ENCODE measurements around the gene MNDA.
"Not testable (repeated sequence)": the region's sequence is repeated elsewhere in the genome, so short reads cannot be mapped to it uniquely, and the experiment has no call there.

MNDA gene

DNA sequence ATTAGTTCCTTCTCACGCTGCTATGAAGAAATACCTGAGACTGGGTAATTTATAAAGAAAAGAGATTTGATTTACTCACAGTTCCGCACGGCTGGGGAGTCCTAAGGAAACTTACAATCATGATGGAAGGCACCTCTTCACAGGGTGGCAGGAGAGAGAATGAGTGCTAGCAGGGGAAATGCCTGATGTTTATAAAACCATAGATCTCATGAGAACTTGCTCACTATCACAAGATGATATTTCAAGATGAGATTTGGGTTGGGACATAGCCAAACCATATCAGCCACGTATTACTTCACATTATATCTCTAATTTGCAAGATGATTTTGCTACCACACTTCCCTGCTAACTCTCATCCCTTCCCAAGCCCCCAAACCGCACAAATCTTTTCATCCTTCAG is 9.1 kb downstream of the MNDA start:
- Histone ChIP-seq H2BK15ac (ENCODE audit: low read length) (no peak overlapping the region), H3K23ac (ENCODE audit: low read depth, low read length, poor library complexity) (no peak overlapping the region)

DNA sequence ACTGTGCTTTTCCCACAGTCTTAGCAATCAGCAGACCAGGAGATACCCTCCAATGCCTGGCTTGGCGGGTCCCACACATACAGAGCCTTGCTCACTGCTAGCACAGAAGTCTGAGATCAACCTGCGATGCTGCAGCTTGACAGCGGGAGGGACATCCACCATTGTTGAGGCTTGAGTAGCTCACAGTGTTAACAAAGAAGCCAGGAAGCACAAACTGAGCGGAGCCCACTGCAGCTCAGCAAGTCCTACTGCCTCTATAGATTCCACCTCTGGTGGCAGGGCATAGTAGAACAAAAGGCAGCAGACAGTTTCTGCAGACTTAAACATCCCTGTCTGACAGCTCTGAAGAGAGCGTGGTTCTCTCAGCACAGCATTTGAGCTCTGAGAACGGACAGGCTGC is 33.4 kb downstream of the MNDA start:
- H2BK120ac ChIP-seq (ENCODE audit: low read depth, low read length), result no peak overlapping the region
- no peaks in the 10 kb centered on the region for H3K27me3 ChIP-seq (ENCODE audit: control insufficient read depth in 3 of 3, insufficient read depth in 3 of 3, low read depth in 1 of 3, low read length in 3 of 3)
- H3K4ac ChIP-seq (ENCODE audit: low read length), result no peak overlapping the region
- H3K23ac ChIP-seq (ENCODE audit: low read depth, low read length, poor library complexity), result no peak overlapping the region
- no peak overlapping the region for H2BK15ac ChIP-seq (ENCODE audit: low read length)
- H2AFZ ChIP-seq (ENCODE audit: low read length), result peak overlapping the region; percentile 36
- H4K91ac ChIP-seq (ENCODE audit: low read depth, low read length, poor library complexity), result no peak overlapping the region
- no peak overlapping the region for H2BK5ac ChIP-seq (ENCODE audit: low read length)
- H3K4me2 ChIP-seq (ENCODE audit: insufficient read depth, low read length, poor library complexity, severe bottlenecking), result no peak overlapping the region
- no peak overlapping the region for H4K8ac ChIP-seq (ENCODE audit: low read depth, low read length)
- peaks cover 0 to 4% of the 10 kb centered on the region in 2 donors for H3K4me1 ChIP-seq (ENCODE audit: control insufficient read depth in 2 of 2, insufficient read depth in 1 of 2, low read depth in 1 of 2, low read length in 2 of 2)
- no peak overlapping the region for H2AK5ac ChIP-seq (ENCODE audit: low read depth, low read length)
- H3K14ac ChIP-seq (ENCODE audit: low read length), result no peak overlapping the region
- no peaks in the 10 kb centered on the region for H3K9me3 ChIP-seq (replicated peaks in 1 of 2; ENCODE audit: control insufficient read depth in 2 of 2, insufficient read depth in 1 of 2, low read depth in 1 of 2, low read length in 2 of 2)
- no peak overlapping the region for H3K9ac ChIP-seq (ENCODE audit: low read depth, low read length, poor library complexity)
- no peak overlapping the region for H3K27ac ChIP-seq (replicated peaks; ENCODE audit: low read length)
- H2BK12ac ChIP-seq (ENCODE audit: low read length), result no peak overlapping the region
- peak; percentile 41 for DNase-seq (ENCODE audit: low spot score)
- no peaks in the 10 kb centered on the region for H3K36me3 ChIP-seq (replicated peaks in 1 of 2; ENCODE audit: control insufficient read depth in 2 of 2, insufficient read depth in 2 of 2, low read length in 2 of 2)
- no peak overlapping the region for H3K4me3 ChIP-seq (ENCODE audit: low read length in 2 of 2)
- no peak overlapping the region for H3K18ac ChIP-seq (ENCODE audit: low read length)
- no peaks in the 10 kb centered on the region for H3K79me1 ChIP-seq (ENCODE audit: low read depth, low read length)
- no CpG with 5 or more reads among the region's 6 CpGs for WGBS, 2 donors (ENCODE audit: extremely low coverage in 2 of 2, insufficient read length in 2 of 2, insufficient replicate concordance in 1 of 2)

More for the DNA sequence above, 9.1 kb downstream of the MNDA start:
- Histone ChIP-seq H2BK12ac (ENCODE audit: low read length) (no peak overlapping the region), H3K4ac (ENCODE audit: low read length) (no peak overlapping the region), H3K36me3 (replicated peaks in 1 of 2; ENCODE audit: control insufficient read depth in 2 of 2, insufficient read depth in 2 of 2, low read length in 2 of 2) (no peaks in the 10 kb centered on the region), H3K4me1 (ENCODE audit: control insufficient read depth in 2 of 2, insufficient read depth in 1 of 2, low read depth in 1 of 2, low read length in 2 of 2) (no peaks in the 10 kb centered on the region), H2BK120ac (ENCODE audit: low read depth, low read length) (no peak overlapping the region), H4K8ac (ENCODE audit: low read depth, low read length) (no peak overlapping the region), H3K4me3 (ENCODE audit: low read length in 2 of 2) (no peak overlapping the region), H3K14ac (ENCODE audit: low read length) (no peak overlapping the region), H2AFZ (ENCODE audit: low read length) (no peak overlapping the region), H3K18ac (ENCODE audit: low read length) (no peak overlapping the region), H4K91ac (ENCODE audit: low read depth, low read length, poor library complexity) (no peak overlapping the region), H2AK5ac (ENCODE audit: low read depth, low read length) (no peak overlapping the region), H2BK5ac (ENCODE audit: low read length) (no peak overlapping the region), H3K27me3 (ENCODE audit: control insufficient read depth in 3 of 3, insufficient read depth in 3 of 3, low read depth in 1 of 3, low read length in 3 of 3) (no peaks in the 10 kb centered on the region), H3K27ac (replicated peaks; ENCODE audit: low read length) (no peak overlapping the region), H3K79me1 (ENCODE audit: low read depth, low read length) (no peaks in the 10 kb centered on the region), H3K9ac (ENCODE audit: low read depth, low read length, poor library complexity) (no peak overlapping the region), H3K9me3 (replicated peaks in 1 of 2; ENCODE audit: control insufficient read depth in 2 of 2, insufficient read depth in 1 of 2, low read depth in 1 of 2, low read length in 2 of 2) (peaks cover 0 to 4% of the 10 kb centered on the region in 2 donors), H3K4me2 (ENCODE audit: insufficient read depth, low read length, poor library complexity, severe bottlenecking) (no peak overlapping the region)
- DNase-seq (ENCODE audit: low spot score), result no peak
- no CpG with 5 or more reads among the region's 5 CpGs for WGBS, 2 donors (ENCODE audit: extremely low coverage in 2 of 2, insufficient read length in 2 of 2, insufficient replicate concordance in 1 of 2)

DNA sequence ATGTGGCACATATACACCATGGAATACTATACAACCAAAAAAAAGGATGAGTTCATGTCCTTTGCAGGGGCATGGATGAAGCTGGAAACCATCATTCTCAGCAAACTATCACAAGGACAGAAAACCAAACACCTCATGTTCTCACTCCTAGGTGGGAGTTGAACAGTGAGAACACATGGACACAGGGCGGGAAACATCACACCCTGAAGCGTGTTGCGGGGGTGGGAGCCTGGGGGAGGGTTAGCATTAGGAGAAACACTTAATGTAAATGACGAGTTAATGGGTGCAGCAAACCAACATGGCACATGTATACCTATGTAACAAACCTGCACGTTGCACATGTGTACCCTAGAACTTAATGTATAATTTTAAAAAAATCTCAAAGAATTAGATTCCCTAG is 39.3 kb downstream of the MNDA start:
- H2BK12ac ChIP-seq (ENCODE audit: low read length); H3K4me1 ChIP-seq (ENCODE audit: control insufficient read depth in 2 of 2, insufficient read depth in 1 of 2, low read depth in 1 of 2, low read length in 2 of 2); H2BK5ac ChIP-seq (ENCODE audit: low read length); H2BK120ac ChIP-seq (ENCODE audit: low read depth, low read length); H3K4me2 ChIP-seq (ENCODE audit: insufficient read depth, low read length, poor library complexity, severe bottlenecking); H3K14ac ChIP-seq (ENCODE audit: low read length); H4K91ac ChIP-seq (ENCODE audit: low read depth, low read length, poor library complexity); H3K79me1 ChIP-seq (ENCODE audit: low read depth, low read length); H3K23ac ChIP-seq (ENCODE audit: low read depth, low read length, poor library complexity); H2BK15ac ChIP-seq (ENCODE audit: low read length); H3K27me3 ChIP-seq (ENCODE audit: control insufficient read depth in 3 of 3, insufficient read depth in 3 of 3, low read depth in 1 of 3, low read length in 3 of 3); H2AFZ ChIP-seq (ENCODE audit: low read length); DNase-seq (ENCODE audit: low spot score); H2AK5ac ChIP-seq (ENCODE audit: low read depth, low read length); H3K9ac ChIP-seq (ENCODE audit: low read depth, low read length, poor library complexity); H3K9me3 ChIP-seq (replicated peaks in 1 of 2; ENCODE audit: control insufficient read depth in 2 of 2, insufficient read depth in 1 of 2, low read depth in 1 of 2, low read length in 2 of 2); H3K18ac ChIP-seq (ENCODE audit: low read length); H3K27ac ChIP-seq (replicated peaks; ENCODE audit: low read length); H3K4me3 ChIP-seq (ENCODE audit: low read length in 2 of 2); H3K4ac ChIP-seq (ENCODE audit: low read length); H4K8ac ChIP-seq (ENCODE audit: low read depth, low read length); H3K36me3 ChIP-seq (replicated peaks in 1 of 2; ENCODE audit: control insufficient read depth in 2 of 2, insufficient read depth in 2 of 2, low read length in 2 of 2): not testable (repeated sequence)
- WGBS, 2 donors (ENCODE audit: extremely low coverage in 2 of 2, insufficient read length in 2 of 2, insufficient replicate concordance in 1 of 2), result no CpG with 5 or more reads among the region's 5 CpGs

DNA sequence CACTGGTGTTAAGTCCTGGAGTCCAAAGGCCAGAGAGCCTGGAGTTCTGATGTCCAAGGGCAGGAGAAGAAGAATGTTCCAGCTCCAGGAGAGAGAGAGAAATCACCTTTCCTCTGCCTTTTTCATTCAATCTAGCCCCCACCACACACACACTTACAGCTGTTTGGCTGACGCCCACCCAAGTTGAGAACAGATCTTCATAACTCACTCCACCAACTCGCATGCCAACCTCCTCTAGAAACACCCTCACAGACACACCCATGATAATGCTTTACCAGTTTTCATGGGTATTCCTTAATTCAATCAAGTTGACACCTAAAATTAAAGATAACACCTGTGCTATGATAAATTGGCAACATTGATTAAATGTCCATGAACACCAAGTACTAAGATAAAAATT is 42.0 kb downstream of the MNDA start:
- Histone ChIP-seq H4K8ac (ENCODE audit: low read depth, low read length) (no peak overlapping the region), H3K4me1 (ENCODE audit: control insufficient read depth in 2 of 2, insufficient read depth in 1 of 2, low read depth in 1 of 2, low read length in 2 of 2) (no peaks in the 10 kb centered on the region), H3K23ac (ENCODE audit: low read depth, low read length, poor library complexity) (no peak overlapping the region), H3K4me2 (ENCODE audit: insufficient read depth, low read length, poor library complexity, severe bottlenecking) (no peak overlapping the region), H3K4ac (ENCODE audit: low read length) (no peak overlapping the region), H3K9ac (ENCODE audit: low read depth, low read length, poor library complexity) (no peak overlapping the region), H3K4me3 (ENCODE audit: low read length in 2 of 2) (no peak overlapping the region), H3K36me3 (replicated peaks in 1 of 2; ENCODE audit: control insufficient read depth in 2 of 2, insufficient read depth in 2 of 2, low read length in 2 of 2) (no peaks in the 10 kb centered on the region), H3K18ac (ENCODE audit: low read length) (no peak overlapping the region), H2BK12ac (ENCODE audit: low read length) (no peak overlapping the region), H2BK120ac (ENCODE audit: low read depth, low read length) (no peak overlapping the region), H3K27ac (replicated peaks; ENCODE audit: low read length) (no peak overlapping the region), H2AK5ac (ENCODE audit: low read depth, low read length) (no peak overlapping the region), H2BK15ac (ENCODE audit: low read length) (no peak overlapping the region), H2AFZ (ENCODE audit: low read length) (no peak overlapping the region), H3K14ac (ENCODE audit: low read length) (no peak overlapping the region), H2BK5ac (ENCODE audit: low read length) (no peak overlapping the region), H3K27me3 (ENCODE audit: control insufficient read depth in 3 of 3, insufficient read depth in 3 of 3, low read depth in 1 of 3, low read length in 3 of 3) (no peaks in the 10 kb centered on the region), H3K9me3 (replicated peaks in 1 of 2; ENCODE audit: control insufficient read depth in 2 of 2, insufficient read depth in 1 of 2, low read depth in 1 of 2, low read length in 2 of 2) (no peaks in the 10 kb centered on the region), H4K91ac (ENCODE audit: low read depth, low read length, poor library complexity) (no peak overlapping the region), H3K79me1 (ENCODE audit: low read depth, low read length) (no peaks in the 10 kb centered on the region)
- DNase-seq (ENCODE audit: low spot score), result no peak
- WGBS, 2 donors (ENCODE audit: extremely low coverage in 2 of 2, insufficient read length in 2 of 2, insufficient replicate concordance in 1 of 2), result no CpG with 5 or more reads among the region's 2 CpGs

All from neuronal stem cell (in vitro differentiated cells).